Panc1 (cell line): Measurements from ENCODE around the gene PTPRCAP.

ENCODE experiments used
- TF ChIP-seq, protein P1 (sequence below): fragments of 450-650 bp; IDR thresholded peaks from 2 replicates; pipeline ENCODE4 v1.5.1; 2017; ENCODE audit warnings: mild to moderate bottlenecking
- TF ChIP-seq, protein P2 (sequence below), 2 experiments: IDR thresholded peaks; 2 replicates each; pipeline ENCODE4 v1.6.1; 2011 to 2012; ENCODE audit warnings: low read depth in 2 of 2, control low read depth in 1 of 2, low read length in 1 of 2, mild to moderate bottlenecking in 1 of 2, moderate library complexity in 1 of 2; ENCODE audit not compliant: insufficient read depth in 1 of 2

DNA sequence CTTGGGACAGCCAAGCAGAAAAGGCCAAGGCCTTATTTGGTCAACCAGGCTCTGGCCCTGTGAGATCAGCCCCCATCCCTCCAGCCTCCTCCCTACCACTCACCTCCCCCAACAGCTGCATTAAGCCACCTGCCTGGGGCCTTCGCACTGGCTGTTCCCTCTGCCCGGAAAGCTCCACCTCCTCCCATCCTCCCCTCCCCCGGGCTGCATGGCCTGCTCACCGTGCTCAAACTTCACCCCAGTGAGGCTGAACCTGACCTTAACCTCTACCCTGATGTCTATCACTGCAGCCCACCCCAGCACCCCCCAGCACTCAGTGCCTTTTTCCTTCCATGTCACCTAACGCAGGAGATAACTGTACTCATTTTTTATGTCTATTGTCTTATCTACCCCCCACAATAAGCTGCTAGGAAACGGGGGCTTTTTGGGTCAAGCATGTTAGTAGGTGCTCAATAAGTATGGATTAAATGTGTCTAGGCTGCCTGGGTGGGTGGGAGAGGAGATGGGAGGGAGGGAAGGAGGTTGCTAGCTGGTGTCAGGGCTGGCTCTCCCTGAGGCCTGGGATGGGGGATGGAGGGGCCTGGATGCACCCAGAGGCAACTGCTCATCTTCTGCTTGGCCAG is 912 bp downstream of the PTPRCAP start:
- TF ChIP-seq, protein P1, sequence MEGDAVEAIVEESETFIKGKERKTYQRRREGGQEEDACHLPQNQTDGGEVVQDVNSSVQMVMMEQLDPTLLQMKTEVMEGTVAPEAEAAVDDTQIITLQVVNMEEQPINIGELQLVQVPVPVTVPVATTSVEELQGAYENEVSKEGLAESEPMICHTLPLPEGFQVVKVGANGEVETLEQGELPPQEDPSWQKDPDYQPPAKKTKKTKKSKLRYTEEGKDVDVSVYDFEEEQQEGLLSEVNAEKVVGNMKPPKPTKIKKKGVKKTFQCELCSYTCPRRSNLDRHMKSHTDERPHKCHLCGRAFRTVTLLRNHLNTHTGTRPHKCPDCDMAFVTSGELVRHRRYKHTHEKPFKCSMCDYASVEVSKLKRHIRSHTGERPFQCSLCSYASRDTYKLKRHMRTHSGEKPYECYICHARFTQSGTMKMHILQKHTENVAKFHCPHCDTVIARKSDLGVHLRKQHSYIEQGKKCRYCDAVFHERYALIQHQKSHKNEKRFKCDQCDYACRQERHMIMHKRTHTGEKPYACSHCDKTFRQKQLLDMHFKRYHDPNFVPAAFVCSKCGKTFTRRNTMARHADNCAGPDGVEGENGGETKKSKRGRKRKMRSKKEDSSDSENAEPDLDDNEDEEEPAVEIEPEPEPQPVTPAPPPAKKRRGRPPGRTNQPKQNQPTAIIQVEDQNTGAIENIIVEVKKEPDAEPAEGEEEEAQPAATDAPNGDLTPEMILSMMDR: no peak
- TF ChIP-seq, protein P2, sequence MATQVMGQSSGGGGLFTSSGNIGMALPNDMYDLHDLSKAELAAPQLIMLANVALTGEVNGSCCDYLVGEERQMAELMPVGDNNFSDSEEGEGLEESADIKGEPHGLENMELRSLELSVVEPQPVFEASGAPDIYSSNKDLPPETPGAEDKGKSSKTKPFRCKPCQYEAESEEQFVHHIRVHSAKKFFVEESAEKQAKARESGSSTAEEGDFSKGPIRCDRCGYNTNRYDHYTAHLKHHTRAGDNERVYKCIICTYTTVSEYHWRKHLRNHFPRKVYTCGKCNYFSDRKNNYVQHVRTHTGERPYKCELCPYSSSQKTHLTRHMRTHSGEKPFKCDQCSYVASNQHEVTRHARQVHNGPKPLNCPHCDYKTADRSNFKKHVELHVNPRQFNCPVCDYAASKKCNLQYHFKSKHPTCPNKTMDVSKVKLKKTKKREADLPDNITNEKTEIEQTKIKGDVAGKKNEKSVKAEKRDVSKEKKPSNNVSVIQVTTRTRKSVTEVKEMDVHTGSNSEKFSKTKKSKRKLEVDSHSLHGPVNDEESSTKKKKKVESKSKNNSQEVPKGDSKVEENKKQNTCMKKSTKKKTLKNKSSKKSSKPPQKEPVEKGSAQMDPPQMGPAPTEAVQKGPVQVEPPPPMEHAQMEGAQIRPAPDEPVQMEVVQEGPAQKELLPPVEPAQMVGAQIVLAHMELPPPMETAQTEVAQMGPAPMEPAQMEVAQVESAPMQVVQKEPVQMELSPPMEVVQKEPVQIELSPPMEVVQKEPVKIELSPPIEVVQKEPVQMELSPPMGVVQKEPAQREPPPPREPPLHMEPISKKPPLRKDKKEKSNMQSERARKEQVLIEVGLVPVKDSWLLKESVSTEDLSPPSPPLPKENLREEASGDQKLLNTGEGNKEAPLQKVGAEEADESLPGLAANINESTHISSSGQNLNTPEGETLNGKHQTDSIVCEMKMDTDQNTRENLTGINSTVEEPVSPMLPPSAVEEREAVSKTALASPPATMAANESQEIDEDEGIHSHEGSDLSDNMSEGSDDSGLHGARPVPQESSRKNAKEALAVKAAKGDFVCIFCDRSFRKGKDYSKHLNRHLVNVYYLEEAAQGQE (IDR thresholded peaks at IDR 0.05; ENCODE audit: insufficient read depth in 1 of 2, low read depth in 2 of 2, low read length in 1 of 2): no peak
